Tibial artery (tissue), 4 donors: Measurements from ENCODE around the gene ITGAE.
A peak's percentile ranks its signal among the peaks of the same experiment; 100 is the strongest.

ENCODE experiments used
- DNase-seq, 2 donors: peaks; one replicate each; pipeline ENCODE4 v3.0.0-alpha.2; 2019
- H3K27ac ChIP-seq, 2 donors: fragments of 200-600 bp; sonication (generic) in 1 of 2; 1 replicate in 1 of 2; 2 replicates in 1 of 2; pipeline ENCODE4 v1.5.1; 2018 to 2019; ENCODE audit warnings: mild to moderate bottlenecking in 1 of 2
- H3K27me3 ChIP-seq, 2 donors: fragments of 200-600 bp; sonication (generic) in 1 of 2; one replicate each; pipeline versions ENCODE4 v1.5.1 to v1.6.0; 2016 to 2019
- H3K36me3 ChIP-seq, 3 donors: fragments of 200-600 bp; sonication (generic) in 2 of 3; one replicate each; pipeline ENCODE4 v1.5.1; 2016 to 2019; ENCODE audit warnings: mild to moderate bottlenecking in 2 of 3
- H3K4me1 ChIP-seq, 4 donors: fragments of 200-600 bp; sonication (generic) in 2 of 4; 1 replicate in 3 of 4; 2 replicates in 1 of 4; pipeline ENCODE4 v1.5.1; 2016 to 2019
- H3K4me3 ChIP-seq, 2 donors: fragments of 200-600 bp; sonication (generic) in 1 of 2; 1 replicate in 1 of 2; 2 replicates in 1 of 2; pipeline ENCODE4 v1.5.1; 2018 to 2019; ENCODE audit warnings: mild to moderate bottlenecking in 2 of 2
- H3K9me3 ChIP-seq, 3 donors: fragments of 200-600 bp; sonication (generic) in 1 of 3; one replicate each; pipeline ENCODE4 v1.5.1; 2016 to 2019
- CTCF ChIP-seq, 2 experiments: fragments of 200-600 bp in 1 of 2; fragments of 450-650 bp in 1 of 2; IDR thresholded peaks; one replicate each; pipeline ENCODE4 v1.5.1; 2017 to 2019; ENCODE audit warnings: antibody characterized with exemption in 2 of 2, mild to moderate bottlenecking in 1 of 2, moderate library complexity in 1 of 2
- intact Hi-C: fragments of 100-400 bp; cut with DNase I; formaldehyde crosslinking; loops from one replicate; pipeline ENCODE4 v1.15.0; 2023; ENCODE audit warnings: low total_unique reads

Gene ITGAE

GRCh38 chr17:3665834-3666233 lies 135.2 kb downstream of the ITGAE start:
- H3K9me3 ChIP-seq: no peaks in the 10 kb centered on the region
- peaks cover 21 to 38% (median 32%) of the 10 kb centered on the region in 3 donors for H3K36me3 ChIP-seq
- TF ChIP-seq CTCF (IDR thresholded peaks at IDR 0.05): no peak
- peaks cover 6 to 37% (median 30%) of the 10 kb centered on the region in 4 donors for H3K4me1 ChIP-seq
- peak overlapping the region; percentile 86 to 89 for H3K27ac ChIP-seq
- H3K4me3 ChIP-seq: no peak overlapping the region
- intact Hi-C loops: loop anchor here (10.0 kb wide), 1 partner anchor 951 kb away; the partner anchor contains the start of gene CLUH
- DNase-seq: no peak
- no peaks in the 10 kb centered on the region for H3K27me3 ChIP-seq
